Ovary (tissue), 9 donors: Measurements from ENCODE around the gene EPHB1. TPM values are rescaled to one million over a fixed set of nuclear protein-coding genes. Genes with fewer than 3 reads are reported as not detected.

ENCODE experiments used
- DNase-seq, 5 donors: peaks; one replicate each; pipeline ENCODE4 v3.0.0-alpha.2; 2019 to 2020
- H3K27ac ChIP-seq, 2 donors: fragments of 200-600 bp; one replicate each; pipeline versions ENCODE4 v1.5.1 to v1.8.0; 2019 to 2022
- H3K27me3 ChIP-seq: fragments of 200-600 bp; one replicate; pipeline ENCODE4 v1.8.0; 2022
- H3K36me3 ChIP-seq: fragments of 200-600 bp; sonication (generic); one replicate; pipeline ENCODE4 v1.5.1; 2019
- H3K4me1 ChIP-seq: one replicate; pipeline ENCODE4 v1.8.1; 2013; ENCODE audit warnings: mild to moderate bottlenecking, moderate library complexity; ENCODE audit not compliant: insufficient read depth
- H3K4me3 ChIP-seq: fragments of 200-600 bp; sonication (generic); one replicate; pipeline ENCODE4 v1.5.1; 2017
- H3K9me3 ChIP-seq, 2 donors: fragments of 200-600 bp in 1 of 2; sonication (generic) in 1 of 2; one replicate each; pipeline versions ENCODE4 v1.5.1 to v1.8.1; 2013 to 2019; ENCODE audit warnings: mild to moderate bottlenecking in 1 of 2, moderate library complexity in 1 of 2
- CTCF ChIP-seq, 3 donors: fragments of 450-650 bp in 2 of 3; fragments of 200-600 bp in 1 of 3; IDR thresholded peaks; one replicate each; pipeline versions ENCODE4 v1.5.1 to v1.8.0; 2016 to 2022; ENCODE audit warnings: antibody characterized with exemption in 3 of 3, mild to moderate bottlenecking in 1 of 3
- EP300 ChIP-seq: sonication (generic); formaldehyde crosslinking; IDR thresholded peaks from one replicate; pipeline ENCODE4 v1.6.1; 2017; ENCODE audit warnings: antibody characterized with exemption
- POLR2A ChIP-seq: fragments of 450-650 bp; IDR thresholded peaks from one replicate; pipeline ENCODE4 v1.6.1; 2017; ENCODE audit warnings: antibody characterized with exemption, mild to moderate bottlenecking, moderate library complexity
- WGBS, 3 donors: extraction: QIAGEN DNeasy Blood & Tissue Kit in 1 of 3; methylation state at CpG; one replicate each; pipeline versions ENCODE4 v1.1.5 to v1.1.7; 2013 to 2017; 5-methylcytosine and 5-hydroxymethylcytosine counted together
- intact Hi-C, 4 donors: fragments of 100-400 bp; cut with DNase I; formaldehyde crosslinking; loops; one replicate each; pipeline versions ENCODE4 v1.11.0 to v1.15.1; 2022 to 2023
- polyA plus RNA-seq, 2 donors: library from polyadenylated mRNA; stranded (reverse); fragments of 200-250 nt in 1 of 2; fragments of 350-450 nt in 1 of 2; fragmentation: Illumina TruSeq in 1 of 2; extraction: RNeasy Lipid Tissue Mini Kit (QIAGEN cat#74804) in 1 of 2; gene quantifications; one replicate each; pipeline ENCODE4 v1.2.3, GENCODE V29; 2013 to 2014
- total RNA-seq, 7 donors: library from RNA; depleted of rRNA in 2 of 7; stranded (reverse); fragments of >200 nt in 2 of 7; fragmentation: NEBNext Ultra II Directional in 3 of 7; extraction: Animal tissue kit (Norgen Biotek cat#: 25700) in 3 of 7; gene quantifications; one replicate each; pipeline versions ENCODE4 v1.1.0 to v1.2.4, GENCODE V29; 2016 to 2023
- donor health status: DM: no; HTN: no; CAD: no; lungs with moderate emphysema.
- donor health status: DM: no; HTN: no; CAD: no.
- donor health status: Bipolar disorder and iron deficiency.
- donor health status: DM: yes; HTN: yes; CAD: no.
- donor health status: DM: no; HTN: no; CAD: no.
- donor health status: DM: yes; HTN: yes; CAD: no.

EPHB1 gene
- total and polyA plus RNA-seq, 9 donors = 0.25 to 2.7 (median 1.0) TPM

DNA sequence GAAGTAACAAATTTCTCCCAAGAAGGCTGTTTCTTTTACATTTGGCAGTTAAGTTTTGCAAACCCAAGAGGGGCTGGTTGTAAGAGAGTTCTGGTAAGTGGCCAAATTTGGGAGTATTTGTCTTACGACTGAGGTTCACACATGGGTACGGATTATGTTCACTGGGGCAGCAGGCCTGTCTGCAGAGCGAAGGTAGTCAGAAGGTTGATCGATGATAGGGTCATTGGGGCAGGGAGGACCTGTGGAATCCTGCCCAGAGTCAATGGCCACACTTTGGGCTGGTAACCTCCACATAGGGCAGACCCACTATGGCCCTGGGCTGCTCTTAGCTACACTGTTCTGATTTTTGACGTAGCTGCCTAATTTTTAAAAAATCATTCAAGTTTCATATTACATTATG is 368.6 kb downstream of the EPHB1 start:
- intact Hi-C loops = no loop called here
- 82 to 85% (median 83%) methylated on average over 5 of the region's 5 CpGs for WGBS, 3 donors

DNA sequence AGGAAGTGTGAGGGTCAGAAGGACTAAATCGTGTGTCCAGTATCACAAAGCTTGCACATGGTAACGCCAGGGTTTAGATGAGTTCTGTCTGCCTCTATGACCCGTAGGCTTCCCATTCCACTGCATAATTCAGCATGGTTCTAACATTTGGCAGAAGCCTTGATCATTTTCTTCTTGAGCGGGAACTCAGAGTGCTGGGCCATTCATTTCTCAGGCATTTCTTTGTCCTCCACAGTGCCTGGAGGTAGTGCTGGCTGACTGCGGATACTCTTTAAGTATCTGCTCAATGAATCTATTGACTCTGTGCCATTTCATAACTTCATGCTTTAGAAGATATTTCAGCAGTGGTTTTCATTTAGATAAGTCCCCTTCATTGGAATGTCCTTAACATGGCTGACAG is 370.2 kb downstream of the EPHB1 start:
- intact Hi-C loops = no loop called here
- Histone ChIP-seq H3K4me3 (no peak overlapping the region), H3K4me1 (no peaks in the 10 kb centered on the region), H3K27ac (no peak overlapping the region), H3K36me3 (no peaks in the 10 kb centered on the region), H3K27me3 (no peaks in the 10 kb centered on the region), H3K9me3 (no peaks in the 10 kb centered on the region)
- WGBS, 3 donors = 71 to 83% (median 81%) methylated on average over 5 of the region's 5 CpGs
- no peak for TF ChIP-seq CTCF (IDR thresholded peaks at IDR 0.05)
- no peak for TF ChIP-seq EP300
- no peak for TF ChIP-seq POLR2A
- no peak for DNase-seq

More for the DNA sequence above, 368.6 kb downstream of the EPHB1 start:
- TF ChIP-seq POLR2A = no peak
- TF ChIP-seq CTCF (IDR thresholded peaks at IDR 0.05) = no peak
- TF ChIP-seq EP300 = no peak
- Histone ChIP-seq H3K9me3 (no peaks in the 10 kb centered on the region), H3K4me3 (no peak overlapping the region), H3K4me1 (no peaks in the 10 kb centered on the region), H3K27me3 (no peaks in the 10 kb centered on the region), H3K36me3 (no peaks in the 10 kb centered on the region), H3K27ac (no peak overlapping the region)
- DNase-seq = no peak

DNA sequence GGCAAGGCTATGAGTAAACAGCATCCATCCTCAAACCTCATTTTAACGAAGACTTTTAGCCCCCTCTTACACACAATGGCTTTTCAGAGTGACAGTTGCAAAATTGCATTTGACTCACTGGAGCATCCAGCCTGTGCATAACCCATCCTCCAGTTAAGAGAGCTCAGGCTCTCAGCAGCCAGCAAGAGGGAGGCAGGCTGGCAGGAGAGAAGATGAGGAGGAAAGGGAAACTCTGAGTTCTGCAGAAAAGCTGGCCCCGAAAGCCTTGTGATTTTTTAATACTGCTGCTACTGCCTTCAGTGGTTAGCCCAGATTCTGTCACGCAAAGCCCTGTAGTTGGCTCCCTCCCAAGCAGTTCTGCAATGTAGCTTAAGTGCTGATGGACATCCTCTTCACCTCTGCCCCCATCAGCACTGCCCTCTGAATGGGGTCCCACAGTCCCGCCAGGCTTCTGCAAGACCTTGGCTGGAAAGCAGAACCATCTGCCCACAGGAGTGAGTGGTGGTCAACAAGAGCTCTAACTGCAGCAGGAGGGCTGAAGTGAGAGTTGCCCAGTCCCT is 371.3 kb downstream of the EPHB1 start:
- intact Hi-C loops = no loop called here
- H3K4me3 ChIP-seq = no peak overlapping the region
- TF ChIP-seq CTCF (IDR thresholded peaks at IDR 0.05) (no peak), POLR2A (no peak)

DNA sequence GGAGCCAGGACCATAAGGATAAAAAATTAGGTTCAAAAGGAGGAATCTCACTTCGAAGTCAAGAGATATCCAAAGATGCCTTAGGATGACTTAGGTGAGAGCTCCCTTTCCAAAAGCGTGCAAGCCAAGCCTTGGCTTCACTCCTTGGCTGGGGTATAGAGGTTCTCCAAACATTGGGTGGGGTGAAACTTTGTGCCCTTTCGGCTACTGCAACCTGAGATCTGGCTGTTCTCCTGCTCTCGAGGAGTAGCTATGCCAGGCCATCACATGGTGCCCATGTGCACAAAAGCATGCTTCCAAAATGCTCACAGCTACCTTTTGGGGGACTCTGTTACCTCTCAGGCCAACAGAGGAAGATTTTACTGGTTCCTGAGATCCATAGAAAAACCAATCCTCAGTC is 373.8 kb downstream of the EPHB1 start:
- no peaks in the 10 kb centered on the region for H3K9me3 ChIP-seq
- intact Hi-C loops = no loop called here
- H3K4me3 ChIP-seq = no peak overlapping the region
- H3K36me3 ChIP-seq = no peaks in the 10 kb centered on the region
- DNase-seq = no peak
- 82 to 89% (median 83%) methylated on average over 4 of the region's 4 CpGs for WGBS, 3 donors
- TF ChIP-seq POLR2A = no peak
- TF ChIP-seq EP300 = no peak
- TF ChIP-seq CTCF (IDR thresholded peaks at IDR 0.05) = no peak
- no peak overlapping the region for H3K27ac ChIP-seq
- no peaks in the 10 kb centered on the region for H3K27me3 ChIP-seq
- H3K4me1 ChIP-seq = no peaks in the 10 kb centered on the region

More for the DNA sequence above, 371.3 kb downstream of the EPHB1 start:
- WGBS, 3 donors = 62 to 81% (median 77%) methylated on average over 4 of the region's 4 CpGs
- Histone ChIP-seq H3K27me3 (no peaks in the 10 kb centered on the region), H3K27ac (no peak overlapping the region), H3K4me1 (no peaks in the 10 kb centered on the region), H3K36me3 (no peaks in the 10 kb centered on the region), H3K9me3 (no peaks in the 10 kb centered on the region)
- DNase-seq = no peak
